DOHH2 (cell line): Measurements from ENCODE around the gene CLCNKA.
"Not testable (repeated sequence)": the region's sequence is repeated elsewhere in the genome, so short reads cannot be mapped to it uniquely, and the experiment has no call there.

ENCODE experiments used
- H3F3A ChIP-seq: fragments of 200-600 bp; sonication (generic), shearing (Covaris generic); 2 replicates; pipeline ENCODE4 v1.6.0; 2016; ENCODE audit warnings: antibody characterized with exemption, mild to moderate bottlenecking; ENCODE audit not compliant: control insufficient read depth, insufficient read depth
- H3K27ac ChIP-seq: fragments of 200-600 bp; sonication (generic); 2 replicates; pipeline ENCODE4 v1.5.1; 2014; ENCODE audit warnings: low read depth, mild to moderate bottlenecking, low read length, moderate library complexity
- H3K27me3 ChIP-seq: fragments of 200-600 bp; sonication (generic); 2 replicates; pipeline ENCODE4 v1.6.1; 2014; ENCODE audit warnings: mild to moderate bottlenecking, low read length, mixed read lengths; ENCODE audit not compliant: control insufficient read depth
- H3K36me3 ChIP-seq: fragments of 200-600 bp; sonication (generic); 2 replicates; pipeline ENCODE4 v1.6.1; 2014; ENCODE audit warnings: mild to moderate bottlenecking, low read length, moderate library complexity, mixed read lengths; ENCODE audit not compliant: control insufficient read depth
- H3K4me1 ChIP-seq: fragments of 200-600 bp; sonication (generic); 2 replicates; pipeline ENCODE4 v1.6.1; 2014; ENCODE audit warnings: mild to moderate bottlenecking, low read length, mixed read lengths; ENCODE audit not compliant: control insufficient read depth
- H3K4me2 ChIP-seq: fragments of 200-600 bp; sonication (generic); 2 replicates; pipeline ENCODE4 v1.6.0; 2014; ENCODE audit warnings: mild to moderate bottlenecking, low read length, moderate library complexity
- H3K4me3 ChIP-seq: fragments of 200-600 bp; sonication (generic); 2 replicates; pipeline ENCODE4 v1.5.1; 2014; ENCODE audit warnings: mild to moderate bottlenecking, low read length, mixed read lengths
- H3K79me2 ChIP-seq: fragments of 200-600 bp; sonication (generic); 2 replicates; pipeline ENCODE4 v1.6.1; 2014; ENCODE audit warnings: mild to moderate bottlenecking, low read length, mixed read lengths; ENCODE audit not compliant: control insufficient read depth
- H3K9me2 ChIP-seq: fragments of 200-600 bp; sonication (generic); replicated peaks from 2 replicates; pipeline ENCODE4 v1.6.1; 2014; ENCODE audit warnings: mild to moderate bottlenecking, low read length, mixed read lengths; ENCODE audit not compliant: control insufficient read depth
- H3K9me3 ChIP-seq: fragments of 200-600 bp; sonication (generic); 2 replicates; pipeline ENCODE4 v1.6.1; 2014; ENCODE audit warnings: antibody characterized with exemption, low read length, mixed read lengths; ENCODE audit not compliant: control insufficient read depth, insufficient read depth
- H4K20me1 ChIP-seq: fragments of 200-600 bp; sonication (generic); 2 replicates; pipeline ENCODE4 v1.6.0; 2014; ENCODE audit warnings: low read depth, mild to moderate bottlenecking, antibody characterized with exemption, low read length, moderate library complexity; ENCODE audit not compliant: control insufficient read depth, insufficient read depth
- CTCF ChIP-seq: fragments of 200-600 bp; sonication (generic); IDR thresholded peaks from one replicate; pipeline ENCODE4 v1.5.1; 2014; ENCODE audit warnings: antibody characterized with exemption, mild to moderate bottlenecking, low read depth, low read length; ENCODE audit not compliant: poor library complexity, severe bottlenecking
- EZH2phosphoT487 ChIP-seq: fragments of 200-600 bp; sonication (generic); IDR thresholded peaks from 2 replicates; pipeline ENCODE4 v1.6.1; 2017; ENCODE audit warnings: borderline replicate concordance, mild to moderate bottlenecking, antibody characterized with exemption, low read length, moderate library complexity, mixed read lengths

Gene CLCNKA

GRCh38 chr1:15974855-15975254 lies 47.0 kb upstream of the CLCNKA start:
- peaks cover 36% of the 10 kb centered on the region for H3K4me1 ChIP-seq
- peak overlapping the region; percentile 87 for H3K4me2 ChIP-seq
- no peaks in the 10 kb centered on the region for H4K20me1 ChIP-seq
- peaks cover 9% of the 10 kb centered on the region for H3F3A ChIP-seq
- no peak for TF ChIP-seq EZH2phosphoT487
- H3K4me3 ChIP-seq, result peak overlapping the region; percentile 76
- no peaks in the 10 kb centered on the region for H3K9me3 ChIP-seq
- H3K9me2 ChIP-seq, result no peaks in the 10 kb centered on the region
- H3K27me3 ChIP-seq, result no peaks in the 10 kb centered on the region
- H3K79me2 ChIP-seq, result peaks cover 38% of the 10 kb centered on the region
- peaks cover 25% of the 10 kb centered on the region for H3K36me3 ChIP-seq
- H3K27ac ChIP-seq, result peak overlapping the region; percentile 86

- peak overlapping the region; percentile 87 for H3K4me2 ChIP-seq
- H3K79me2 ChIP-seq, result peaks cover 36% of the 10 kb centered on the region
- no peaks in the 10 kb centered on the region for H4K20me1 ChIP-seq
- H3K9me2 ChIP-seq, result no peaks in the 10 kb centered on the region
- H3K4me1 ChIP-seq, result peaks cover 36% of the 10 kb centered on the region
- TF ChIP-seq CTCF, result peak; percentile 51
- no peak for TF ChIP-seq EZH2phosphoT487
- peak overlapping the region; percentile 76 for H3K4me3 ChIP-seq
- H3K36me3 ChIP-seq, result peaks cover 22% of the 10 kb centered on the region
- no peaks in the 10 kb centered on the region for H3K9me3 ChIP-seq
- no peaks in the 10 kb centered on the region for H3K27me3 ChIP-seq
- H3K27ac ChIP-seq, result peak overlapping the region; percentile 86
- peaks cover 9% of the 10 kb centered on the region for H3F3A ChIP-seq
These were observed 46.5 kb upstream of the CLCNKA start for GRCh38 chr1:15975358-15975804.

GRCh38 chr1:15975805-15976680 lies 45.8 kb upstream of the CLCNKA start, which contains the start of gene ZBTB17:
Gene ZBTB17, minus strand, starts transcription at chr1:15976101. Its CDS starts 27,606 bp downstream, at chr1:15948495.
- Histone ChIP-seq H3K9me2 (no peaks in the 10 kb centered on the region), H3K4me2 (peak within 1 kb of the TSS; percentile 87), H3K27me3 (no peaks in the 10 kb centered on the region), H3K4me1 (peaks cover 36% of the 10 kb centered on the region), H3K36me3 (peaks cover 19% of the 10 kb centered on the region), H4K20me1 (no peaks in the 10 kb centered on the region), H3K79me2 (peaks cover 36% of the 10 kb centered on the region), H3K4me3 (peak within 1 kb of the TSS; percentile 76), H3K9me3 (no peaks in the 10 kb centered on the region), H3F3A (peaks cover 9% of the 10 kb centered on the region), H3K27ac (peak within 1 kb of the TSS; percentile 86)
- TF ChIP-seq EZH2phosphoT487 (no peak), CTCF (no peak)

- not testable (repeated sequence) for H3K9me2 ChIP-seq, H3K4me2 ChIP-seq, H3K4me3 ChIP-seq, H4K20me1 ChIP-seq, H3F3A ChIP-seq, H3K27ac ChIP-seq, H3K36me3 ChIP-seq, H3K9me3 ChIP-seq, H3K27me3 ChIP-seq
- peaks cover 21% of the 10 kb centered on the region for H3K79me2 ChIP-seq
- peaks cover 30% of the 10 kb centered on the region for H3K4me1 ChIP-seq
These were observed 43.9 kb upstream of the CLCNKA start for GRCh38 chr1:15977947-15978346.
